HG03342 (cell line): ENCODE measurements around the gene RBMS2.
A peak's percentile ranks its signal among the peaks of the same experiment; 100 is the strongest.

Experiments
- ATAC-seq: cut with Tn5 transposase; IDR thresholded peaks from one replicate; pipeline ENCODE4 v1.9.1; 2021; ENCODE audit warnings: mild to moderate bottlenecking, moderate library complexity; ENCODE audit not compliant: unreplicated experiment

The RBMS2 gene

GRCh38 chr12:56629459-56630179 is 108.0 kb downstream of the RBMS2 start:
- peak; percentile 0 for ATAC-seq

DNA sequence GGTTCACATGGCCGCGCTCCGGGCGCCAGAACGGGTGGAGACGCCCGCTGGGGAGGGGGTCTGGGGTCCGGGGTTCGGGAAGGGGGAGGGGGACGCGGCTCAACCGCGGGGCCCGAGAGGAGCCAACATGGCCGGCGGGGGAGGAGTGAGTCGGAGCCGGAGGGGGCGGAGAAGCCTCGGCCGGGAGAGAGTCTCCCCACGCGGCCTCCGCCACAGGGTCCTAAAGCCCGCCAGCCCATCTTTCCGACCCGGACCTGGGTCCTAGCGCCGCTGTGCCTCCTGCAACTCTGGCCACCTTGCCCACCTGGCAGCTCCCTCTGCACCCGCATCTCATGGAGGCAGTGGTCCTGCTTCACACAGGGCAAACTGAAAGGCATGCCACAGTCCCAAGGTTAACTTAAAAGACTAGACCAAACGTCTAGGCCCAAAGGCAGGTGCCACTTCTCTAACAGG is 108.6 kb downstream of the RBMS2 start, which contains the start of gene BAZ2A:
BAZ2A (minus strand) TSS at position 147 of the 453 bp plus-strand sequence. CDS start 12,796 bp downstream, outside the sequence.
- peak; percentile 57 for ATAC-seq

DNA sequence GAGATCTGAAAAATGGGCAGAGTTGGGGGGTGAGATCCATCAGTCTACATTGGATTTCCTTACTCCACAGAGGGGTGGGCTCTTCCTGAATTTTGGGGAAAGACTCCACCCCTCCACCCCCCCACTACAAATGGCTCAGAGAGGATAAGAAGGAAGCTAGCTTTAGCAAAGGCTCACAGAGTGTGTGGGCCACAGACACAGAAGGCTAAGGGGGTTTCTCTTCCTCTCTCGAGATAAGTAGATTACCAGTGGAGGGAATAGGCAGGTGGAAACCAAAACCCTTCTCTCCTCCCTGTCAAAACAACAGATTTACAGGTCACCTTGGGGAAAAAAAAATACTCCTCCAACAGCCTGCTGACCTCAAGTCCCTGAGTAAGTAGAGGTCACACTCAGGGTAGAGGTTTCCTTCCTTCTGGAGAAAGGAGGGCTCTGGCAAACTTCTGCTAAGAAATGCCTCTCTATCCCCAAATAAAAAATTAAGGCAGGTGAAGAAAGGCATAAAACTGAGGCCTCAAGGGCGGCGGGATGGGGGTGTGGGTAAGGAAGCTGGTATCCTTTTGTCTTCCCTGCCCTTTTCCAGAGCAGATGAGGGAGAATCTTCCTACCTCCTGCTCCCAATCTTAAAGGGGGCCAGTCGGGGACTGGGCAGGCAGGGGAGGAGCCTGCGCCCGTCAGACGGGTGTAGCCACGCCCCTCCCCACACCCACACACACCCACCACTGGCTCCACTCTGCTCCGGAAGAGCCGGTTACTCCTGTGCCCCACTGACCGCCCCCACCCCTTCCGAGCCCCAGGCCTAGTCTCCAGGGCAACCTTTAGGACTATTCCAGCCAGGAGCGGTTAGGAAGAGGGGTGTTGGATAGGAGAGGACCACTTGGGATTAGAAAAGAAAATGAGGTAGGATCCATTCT is 110.4 kb downstream of the RBMS2 start:
- ATAC-seq, result no peak

GRCh38 chr12:56632701-56633467 is 111.3 kb downstream of the RBMS2 start:
- no peak for ATAC-seq

DNA sequence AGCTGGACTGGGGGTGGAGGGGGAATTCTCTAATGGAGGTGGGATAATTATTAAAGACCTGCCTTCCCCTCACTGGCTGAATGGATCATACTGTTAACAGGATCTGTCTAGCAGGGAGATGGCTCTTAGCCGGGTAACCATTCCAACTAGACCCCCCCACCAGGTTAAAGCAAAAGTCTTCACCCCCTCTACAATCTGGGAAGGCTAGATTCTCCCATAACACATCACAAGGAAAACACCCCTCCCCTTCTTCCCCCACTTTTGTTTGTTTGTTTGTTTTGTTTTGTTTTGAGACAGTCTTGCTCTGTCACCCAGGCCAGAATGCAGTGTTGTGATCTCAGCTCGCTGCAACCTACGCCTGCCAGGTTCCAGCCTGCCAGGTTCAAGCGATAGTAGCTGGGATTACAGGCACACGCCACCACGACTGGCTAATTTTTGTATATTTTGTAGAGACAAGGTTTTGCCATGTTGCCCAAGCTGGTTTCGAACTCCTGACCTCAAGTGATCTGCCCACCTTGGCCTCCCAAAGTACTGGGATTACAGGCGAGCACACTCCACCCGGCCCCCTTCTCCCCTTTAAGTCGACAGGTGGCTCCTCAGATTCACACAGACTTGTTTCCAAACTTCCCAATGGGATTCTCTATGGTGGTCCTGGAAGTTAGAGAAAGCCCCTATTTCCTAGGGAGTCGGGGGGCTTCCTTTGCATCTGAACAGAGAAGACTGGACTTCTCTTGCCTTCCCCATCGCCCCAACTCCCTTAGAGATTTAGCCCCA is 112.0 kb downstream of the RBMS2 start:
- ATAC-seq, result no peak

DNA sequence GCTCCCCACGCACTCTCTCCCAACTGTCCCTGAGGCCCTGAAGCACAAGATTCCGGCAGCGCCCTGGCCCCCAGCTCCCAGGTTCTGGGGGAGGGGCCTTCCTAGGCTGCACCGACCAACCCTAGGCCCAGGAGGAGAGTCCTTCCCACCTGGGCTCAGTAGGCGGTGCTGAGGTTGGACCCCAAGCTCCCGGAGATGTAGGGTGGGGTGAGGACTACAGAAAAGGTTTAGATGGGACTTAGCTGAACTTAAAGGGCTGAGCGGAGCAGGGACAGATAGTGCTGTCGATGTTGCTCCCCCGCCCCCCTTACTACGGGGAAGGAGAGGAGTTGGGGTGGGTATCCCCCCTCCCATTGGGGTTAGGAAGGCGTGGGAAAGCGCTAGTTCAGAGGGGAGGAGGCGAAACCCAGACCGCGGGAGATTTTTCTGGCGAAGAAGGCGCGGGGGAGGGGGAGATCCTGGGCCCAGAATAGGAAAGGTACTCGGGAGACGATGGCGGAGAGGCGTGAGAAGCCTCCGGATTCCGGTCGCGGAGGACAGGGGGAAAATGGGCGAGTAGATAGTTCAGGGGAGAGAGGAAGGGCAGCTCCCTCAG is 112.7 kb downstream of the RBMS2 start:
- ATAC-seq, result no peak

GRCh38 chr12:56634837-56635791 is 113.5 kb downstream of the RBMS2 start:
- peak; percentile 30 for ATAC-seq

DNA sequence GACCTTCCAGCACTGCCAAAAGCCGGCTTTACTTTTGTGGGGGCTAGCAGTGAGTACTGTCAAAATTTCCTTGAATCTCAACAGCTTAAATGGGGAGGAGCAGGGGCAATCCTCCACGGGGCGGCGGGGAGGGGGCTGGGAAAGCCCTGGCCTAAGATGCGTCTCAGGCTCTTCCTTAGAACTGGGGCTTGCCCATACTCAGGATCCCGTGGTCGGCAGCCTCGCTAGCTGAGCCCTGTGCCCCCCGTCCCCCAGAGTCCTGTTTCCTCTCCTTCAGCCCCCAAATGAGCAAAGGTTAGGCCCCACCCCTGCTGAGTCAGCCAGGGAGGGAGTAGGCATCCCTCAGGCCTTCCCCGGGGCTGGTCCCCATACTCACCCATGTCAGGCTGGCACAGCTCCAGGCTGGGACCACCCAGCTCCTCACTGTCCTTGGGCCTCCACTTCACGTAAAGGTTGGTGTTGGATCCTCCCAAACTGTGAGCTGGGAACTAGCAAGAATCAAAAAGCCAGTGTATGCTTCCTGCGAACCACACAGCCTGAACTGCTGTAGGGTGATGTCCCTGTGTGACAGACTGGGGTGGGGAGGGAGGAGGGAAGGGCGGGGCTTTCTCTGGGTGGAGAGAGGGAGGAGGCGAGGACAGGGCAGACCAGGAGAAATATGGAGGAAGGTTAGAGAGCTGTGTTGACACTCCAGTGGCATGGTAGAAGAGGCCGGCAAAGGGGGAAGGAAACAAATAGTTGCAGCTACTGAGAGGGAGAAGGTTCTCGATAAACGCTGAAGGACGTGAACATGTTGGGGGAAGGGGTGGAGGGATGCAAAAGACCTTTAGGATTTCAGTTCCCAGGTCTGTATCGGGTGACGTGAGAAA is 114.4 kb downstream of the RBMS2 start:
- peak; percentile 47 for ATAC-seq

DNA sequence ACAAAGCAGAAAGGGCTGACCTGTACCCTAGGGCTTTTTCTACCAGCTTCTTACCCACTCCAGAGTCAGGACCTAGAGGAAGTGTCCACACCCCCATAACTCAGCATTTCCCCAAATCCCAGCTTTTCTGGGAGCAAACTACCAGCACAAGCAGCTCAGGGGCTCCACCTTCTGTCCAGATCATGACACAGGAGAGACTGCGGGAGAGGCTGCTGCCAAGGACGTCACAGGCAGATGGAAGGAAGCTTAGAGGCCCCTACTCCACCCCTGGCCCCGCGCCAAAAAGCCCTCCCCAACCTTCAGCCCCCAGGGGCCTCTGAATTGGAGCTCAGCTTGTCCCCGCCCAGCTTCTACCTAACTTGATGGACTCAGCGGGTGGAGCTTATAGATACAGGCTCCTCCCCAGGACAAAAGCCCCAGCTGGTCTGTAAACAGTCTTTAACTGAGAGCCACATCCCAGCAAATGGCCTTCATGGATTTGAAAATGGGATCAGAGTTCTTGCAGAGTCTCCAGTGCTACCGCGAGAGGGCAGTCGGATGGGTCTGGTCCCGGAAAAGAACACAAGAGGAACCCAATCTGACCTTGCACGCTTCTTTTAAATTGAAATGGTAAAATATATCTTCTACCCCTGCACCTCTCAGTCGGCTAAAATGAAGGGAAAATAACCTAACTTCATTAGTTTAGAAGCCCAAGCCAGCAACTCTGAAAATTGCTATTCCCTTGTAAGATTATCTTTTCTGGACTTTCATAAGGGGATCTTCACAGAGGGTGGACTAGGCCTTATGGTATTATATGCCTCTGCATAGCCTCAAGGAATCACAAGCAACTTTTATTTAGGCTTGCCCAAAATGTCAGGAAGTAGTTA is 115.3 kb downstream of the RBMS2 start:
- ATAC-seq, result peak; percentile 56

DNA sequence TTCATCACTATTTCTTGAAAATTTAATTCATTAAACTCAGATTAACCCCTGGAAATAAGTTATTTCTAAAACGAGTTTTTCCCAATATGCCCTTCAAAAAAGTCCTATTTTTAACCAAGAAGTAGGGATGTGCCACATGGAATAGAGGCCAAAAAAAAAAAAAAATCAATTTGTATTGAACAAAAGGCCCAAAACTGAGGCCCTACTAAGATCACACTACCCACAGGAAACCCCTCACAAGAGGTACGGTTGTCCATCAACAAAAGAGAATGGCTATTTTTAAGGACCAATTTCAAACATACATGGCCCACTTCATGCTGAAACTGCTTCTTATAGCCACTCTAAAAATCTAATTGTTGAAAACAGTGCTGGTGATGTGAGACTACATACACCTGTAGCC is 116.0 kb downstream of the RBMS2 start:
- ATAC-seq, result no peak

- no peak for ATAC-seq
These were observed 119.6 kb downstream of the RBMS2 start for GRCh38 chr12:56641219-56641618.

GRCh38 chr12:56644654-56645053 is 123.0 kb downstream of the RBMS2 start:
- no peak for ATAC-seq

- ATAC-seq, result no peak
These were observed 123.6 kb downstream of the RBMS2 start for GRCh38 chr12:56645201-56645716.
